ENCODE results near the gene TBATA. TPM values are rescaled to one million over a fixed set of nuclear protein-coding genes. Genes with fewer than 3 reads are reported as not detected.

TBATA gene
- total RNA-seq, 1 donor from 2014 or later, result not detected

GRCh38 chr10:70779088-70779487 lies 6.1 kb downstream of the TBATA start:
- DNase-seq (ENCODE audit: extremely low spot score, unreplicated experiment), result no peak
- H3K9me3 Mint-ChIP-seq (ENCODE audit: unreplicated experiment), result no peaks in the 10 kb centered on the region
- peaks cover 6% of the 10 kb centered on the region for H3K27me3 Mint-ChIP-seq (ENCODE audit: unreplicated experiment)
- TF ChIP-seq, protein P1, sequence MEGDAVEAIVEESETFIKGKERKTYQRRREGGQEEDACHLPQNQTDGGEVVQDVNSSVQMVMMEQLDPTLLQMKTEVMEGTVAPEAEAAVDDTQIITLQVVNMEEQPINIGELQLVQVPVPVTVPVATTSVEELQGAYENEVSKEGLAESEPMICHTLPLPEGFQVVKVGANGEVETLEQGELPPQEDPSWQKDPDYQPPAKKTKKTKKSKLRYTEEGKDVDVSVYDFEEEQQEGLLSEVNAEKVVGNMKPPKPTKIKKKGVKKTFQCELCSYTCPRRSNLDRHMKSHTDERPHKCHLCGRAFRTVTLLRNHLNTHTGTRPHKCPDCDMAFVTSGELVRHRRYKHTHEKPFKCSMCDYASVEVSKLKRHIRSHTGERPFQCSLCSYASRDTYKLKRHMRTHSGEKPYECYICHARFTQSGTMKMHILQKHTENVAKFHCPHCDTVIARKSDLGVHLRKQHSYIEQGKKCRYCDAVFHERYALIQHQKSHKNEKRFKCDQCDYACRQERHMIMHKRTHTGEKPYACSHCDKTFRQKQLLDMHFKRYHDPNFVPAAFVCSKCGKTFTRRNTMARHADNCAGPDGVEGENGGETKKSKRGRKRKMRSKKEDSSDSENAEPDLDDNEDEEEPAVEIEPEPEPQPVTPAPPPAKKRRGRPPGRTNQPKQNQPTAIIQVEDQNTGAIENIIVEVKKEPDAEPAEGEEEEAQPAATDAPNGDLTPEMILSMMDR (IDR thresholded peaks at IDR 0.05), result no peak
- H3K36me3 Mint-ChIP-seq (ENCODE audit: unreplicated experiment), result no peaks in the 10 kb centered on the region
- no peaks in the 10 kb centered on the region for H3K4me1 Mint-ChIP-seq (ENCODE audit: unreplicated experiment)
- H3K27ac Mint-ChIP-seq (ENCODE audit: unreplicated experiment), result no peak overlapping the region
- no peak overlapping the region for H3K4me3 Mint-ChIP-seq (ENCODE audit: unreplicated experiment)

GRCh38 chr10:70778267-70778924 lies 6.8 kb downstream of the TBATA start:
- no peaks in the 10 kb centered on the region for H3K36me3 Mint-ChIP-seq (ENCODE audit: unreplicated experiment)
- TF ChIP-seq, protein P1 (IDR thresholded peaks at IDR 0.05), result no peak
- DNase-seq (ENCODE audit: extremely low spot score, unreplicated experiment), result peak; percentile 71
- no peak overlapping the region for H3K27ac Mint-ChIP-seq (ENCODE audit: unreplicated experiment)
- H3K4me3 Mint-ChIP-seq (ENCODE audit: unreplicated experiment), result no peak overlapping the region
- no peaks in the 10 kb centered on the region for H3K9me3 Mint-ChIP-seq (ENCODE audit: unreplicated experiment)
- H3K4me1 Mint-ChIP-seq (ENCODE audit: unreplicated experiment), result no peaks in the 10 kb centered on the region
- H3K27me3 Mint-ChIP-seq (ENCODE audit: unreplicated experiment), result peaks cover 5% of the 10 kb centered on the region

GRCh38 chr10:70777063-70777875 lies 7.9 kb downstream of the TBATA start:
- TF ChIP-seq, protein P1 (IDR thresholded peaks at IDR 0.05), result no peak
- no peaks in the 10 kb centered on the region for H3K9me3 Mint-ChIP-seq (ENCODE audit: unreplicated experiment)
- H3K4me1 Mint-ChIP-seq (ENCODE audit: unreplicated experiment), result no peaks in the 10 kb centered on the region
- DNase-seq (ENCODE audit: extremely low spot score, unreplicated experiment), result peak; percentile 75
- no peaks in the 10 kb centered on the region for H3K36me3 Mint-ChIP-seq (ENCODE audit: unreplicated experiment)
- H3K27ac Mint-ChIP-seq (ENCODE audit: unreplicated experiment), result no peak overlapping the region
- H3K27me3 Mint-ChIP-seq (ENCODE audit: unreplicated experiment), result no peaks in the 10 kb centered on the region
- H3K4me3 Mint-ChIP-seq (ENCODE audit: unreplicated experiment), result no peak overlapping the region

DNA sequence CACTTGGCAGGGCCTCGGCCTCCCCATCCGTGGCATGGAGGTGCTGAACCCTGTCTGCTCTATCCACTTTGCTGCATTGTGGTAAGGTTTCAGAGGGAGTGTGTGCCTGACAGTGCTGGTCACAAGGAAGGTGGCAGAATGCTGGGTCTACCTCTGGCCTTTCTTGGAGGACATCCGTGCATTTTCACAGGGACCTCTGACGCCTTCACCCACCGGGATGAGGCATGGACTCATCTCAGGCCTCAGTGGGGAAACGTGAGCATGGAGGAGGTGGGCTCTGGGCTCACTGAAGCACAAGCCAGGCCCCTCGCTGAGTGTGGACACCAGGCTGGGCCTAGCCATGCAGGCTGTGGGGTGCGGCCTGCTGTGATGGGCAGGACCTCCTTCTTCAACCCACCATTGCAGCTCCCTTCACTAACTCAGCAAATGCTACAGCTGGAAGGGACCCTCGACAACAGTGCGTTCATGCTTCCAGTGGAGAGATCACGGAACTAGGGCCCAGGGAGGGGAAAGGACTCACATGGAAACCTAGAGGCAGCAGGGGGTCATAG lies 8.6 kb downstream of the TBATA start:
- H3K36me3 Mint-ChIP-seq (ENCODE audit: unreplicated experiment), result no peaks in the 10 kb centered on the region
- H3K4me1 Mint-ChIP-seq (ENCODE audit: unreplicated experiment), result no peaks in the 10 kb centered on the region
- H3K9me3 Mint-ChIP-seq (ENCODE audit: unreplicated experiment), result no peaks in the 10 kb centered on the region
- TF ChIP-seq, protein P1 (IDR thresholded peaks at IDR 0.05), result no peak
- no peak overlapping the region for H3K4me3 Mint-ChIP-seq (ENCODE audit: unreplicated experiment)
- no peak overlapping the region for H3K27ac Mint-ChIP-seq (ENCODE audit: unreplicated experiment)
- peak; percentile 70 for DNase-seq (ENCODE audit: extremely low spot score, unreplicated experiment)
- H3K27me3 Mint-ChIP-seq (ENCODE audit: unreplicated experiment), result no peaks in the 10 kb centered on the region

Measured in osteocyte (in vitro differentiated cells).